BLaER1 (cell line): Measurements from ENCODE around the gene EHD4.

ENCODE experiments used
- H3K27ac ChIP-seq: shearing (Covaris generic); formaldehyde crosslinking; 2 replicates; pipeline ENCODE4 v1.8.1; 2022
- H3K27me3 ChIP-seq: shearing (Covaris generic); formaldehyde crosslinking; 2 replicates; pipeline ENCODE4 v1.8.1; 2022
- H3K36me3 ChIP-seq: shearing (Covaris generic); formaldehyde crosslinking; 2 replicates; pipeline ENCODE4 v1.8.1; 2022
- H3K4me1 ChIP-seq: shearing (Covaris generic); formaldehyde crosslinking; 2 replicates; pipeline ENCODE4 v1.8.1; 2022
- H3K4me2 ChIP-seq: shearing (Covaris generic); formaldehyde crosslinking; 2 replicates; pipeline ENCODE4 v1.8.1; 2022
- H3K4me3 ChIP-seq: shearing (Covaris generic); formaldehyde crosslinking; 2 replicates; pipeline ENCODE4 v1.8.1; 2022
- H3K9ac ChIP-seq: shearing (Covaris generic); formaldehyde crosslinking; 2 replicates; pipeline ENCODE4 v1.8.1; 2022
- H3K9me3 ChIP-seq: shearing (Covaris generic); formaldehyde crosslinking; 2 replicates; pipeline ENCODE4 v1.8.1; 2022
- H4K20me1 ChIP-seq: shearing (Covaris generic); formaldehyde crosslinking; 2 replicates; pipeline ENCODE4 v1.8.1; 2022
- Cebpa-rat ChIP-seq: shearing (Covaris generic); IDR thresholded peaks from 2 replicates; pipeline ENCODE4 v1.8.1; 2022

EHD4 gene

GRCh38 chr15:41888662-41889253, 83.6 kb downstream of the EHD4 start:
- Histone ChIP-seq H3K4me2 (peak overlapping the region; percentile 75), H3K4me1 (peaks cover 59% of the 10 kb centered on the region), H4K20me1 (no peaks in the 10 kb centered on the region), H3K27ac (peak overlapping the region; percentile 68), H3K36me3 (no peaks in the 10 kb centered on the region), H3K9me3 (no peaks in the 10 kb centered on the region), H3K27me3 (no peaks in the 10 kb centered on the region), H3K4me3 (no peak overlapping the region), H3K9ac (peak overlapping the region; percentile 16; the same call in 1 of the 2 replicates)
- no peak for TF ChIP-seq Cebpa-rat

- Histone ChIP-seq H3K9me3 (no peaks in the 10 kb centered on the region), H3K27me3 (no peaks in the 10 kb centered on the region), H3K4me3 (no peak overlapping the region), H3K4me1 (peaks cover 59% of the 10 kb centered on the region), H3K9ac (no peak overlapping the region), H3K4me2 (peak overlapping the region; percentile 75), H3K36me3 (no peaks in the 10 kb centered on the region), H3K27ac (peak overlapping the region; percentile 68), H4K20me1 (no peaks in the 10 kb centered on the region)
- no peak for TF ChIP-seq Cebpa-rat
Measured at GRCh38 chr15:41887893-41888292, 84.5 kb downstream of the EHD4 start.

GRCh38 chr15:41887161-41887560, 85.2 kb downstream of the EHD4 start:
- Histone ChIP-seq H3K9ac (no peak overlapping the region), H3K4me3 (no peak overlapping the region), H3K27ac (no peak overlapping the region), H3K36me3 (no peaks in the 10 kb centered on the region), H3K4me2 (no peak overlapping the region), H3K4me1 (peaks cover 58% of the 10 kb centered on the region), H3K27me3 (no peaks in the 10 kb centered on the region), H4K20me1 (no peaks in the 10 kb centered on the region), H3K9me3 (no peaks in the 10 kb centered on the region)
- no peak for TF ChIP-seq Cebpa-rat

- Histone ChIP-seq H3K4me1 (peaks cover 56% of the 10 kb centered on the region), H3K9ac (no peak overlapping the region), H3K36me3 (no peaks in the 10 kb centered on the region), H3K27ac (no peak overlapping the region), H3K27me3 (peaks cover 2% of the 10 kb centered on the region), H3K9me3 (no peaks in the 10 kb centered on the region), H3K4me2 (no peak overlapping the region), H4K20me1 (no peaks in the 10 kb centered on the region), H3K4me3 (no peak overlapping the region)
- no peak for TF ChIP-seq Cebpa-rat
Measured at GRCh38 chr15:41886741-41887140, 85.6 kb downstream of the EHD4 start.

GRCh38 chr15:41885841-41886240, 86.5 kb downstream of the EHD4 start:
- no peak overlapping the region for H3K4me3 ChIP-seq
- peaks cover 11% of the 10 kb centered on the region for H3K27me3 ChIP-seq
- H3K36me3 ChIP-seq = no peaks in the 10 kb centered on the region
- no peaks in the 10 kb centered on the region for H4K20me1 ChIP-seq
- no peaks in the 10 kb centered on the region for H3K9me3 ChIP-seq
- H3K27ac ChIP-seq = no peak overlapping the region
- no peak overlapping the region for H3K9ac ChIP-seq
- H3K4me2 ChIP-seq = no peak overlapping the region
- TF ChIP-seq Cebpa-rat = no peak
- H3K4me1 ChIP-seq = peaks cover 52% of the 10 kb centered on the region

GRCh38 chr15:41885321-41885720, 87.0 kb downstream of the EHD4 start:
- Histone ChIP-seq H3K9ac (no peak overlapping the region), H3K27me3 (peaks cover 11% of the 10 kb centered on the region), H3K4me3 (no peak overlapping the region), H3K4me1 (peaks cover 50% of the 10 kb centered on the region), H3K36me3 (no peaks in the 10 kb centered on the region), H3K27ac (no peak overlapping the region), H4K20me1 (no peaks in the 10 kb centered on the region), H3K4me2 (no peak overlapping the region), H3K9me3 (no peaks in the 10 kb centered on the region)
- no peak for TF ChIP-seq Cebpa-rat

GRCh38 chr15:41884458-41884857, 87.9 kb downstream of the EHD4 start:
- TF ChIP-seq Cebpa-rat = no peak
- no peak overlapping the region for H3K27ac ChIP-seq
- no peaks in the 10 kb centered on the region for H4K20me1 ChIP-seq
- no peaks in the 10 kb centered on the region for H3K36me3 ChIP-seq
- no peak overlapping the region for H3K4me2 ChIP-seq
- peaks cover 42% of the 10 kb centered on the region for H3K4me1 ChIP-seq
- peaks cover 11% of the 10 kb centered on the region for H3K27me3 ChIP-seq
- no peak overlapping the region for H3K4me3 ChIP-seq
- no peak overlapping the region for H3K9ac ChIP-seq
- no peaks in the 10 kb centered on the region for H3K9me3 ChIP-seq

- TF ChIP-seq Cebpa-rat = no peak
- H3K9ac ChIP-seq = no peak overlapping the region
- H3K36me3 ChIP-seq = no peaks in the 10 kb centered on the region
- peak overlapping the region; percentile 63 for H3K4me2 ChIP-seq
- no peak overlapping the region for H3K4me3 ChIP-seq
- no peaks in the 10 kb centered on the region for H3K9me3 ChIP-seq
- H4K20me1 ChIP-seq = no peaks in the 10 kb centered on the region
- H3K4me1 ChIP-seq = peaks cover 33% of the 10 kb centered on the region
- peak overlapping the region; percentile 48 for H3K27ac ChIP-seq
- H3K27me3 ChIP-seq = peaks cover 11% of the 10 kb centered on the region
Measured at GRCh38 chr15:41883484-41883825, 88.9 kb downstream of the EHD4 start.

- Histone ChIP-seq H3K9ac (no peak overlapping the region), H3K27me3 (peaks cover 11% of the 10 kb centered on the region), H3K4me3 (no peak overlapping the region)
Measured at GRCh38 chr15:41882689-41883483, 89.5 kb downstream of the EHD4 start.

GRCh38 chr15:41881920-41882688, 90.3 kb downstream of the EHD4 start:
- Histone ChIP-seq H3K36me3 (no peaks in the 10 kb centered on the region), H3K9me3 (no peaks in the 10 kb centered on the region), H3K27me3 (peaks cover 11% of the 10 kb centered on the region), H3K4me1 (peaks cover 39% of the 10 kb centered on the region), H3K4me3 (no peak overlapping the region), H3K27ac (no peak overlapping the region), H4K20me1 (no peaks in the 10 kb centered on the region), H3K4me2 (peak overlapping the region; percentile 63), H3K9ac (no peak overlapping the region)
- no peak for TF ChIP-seq Cebpa-rat

More at GRCh38 chr15:41882689-41883483, 89.5 kb downstream of the EHD4 start:
- Histone ChIP-seq H3K36me3 (no peaks in the 10 kb centered on the region), H4K20me1 (no peaks in the 10 kb centered on the region), H3K4me1 (peaks cover 33% of the 10 kb centered on the region), H3K27ac (peak overlapping the region; percentile 48; the same call in 1 of the 2 replicates), H3K9me3 (no peaks in the 10 kb centered on the region), H3K4me2 (peak overlapping the region; percentile 63)
- TF ChIP-seq Cebpa-rat = no peak
